Omental fat pad (tissue), 4 donors: ENCODE results near the gene FXYD5. TPM values are rescaled to one million over a fixed set of nuclear protein-coding genes. Genes with fewer than 3 reads are reported as not detected.

ENCODE experiments used
- ATAC-seq: fragments of 150-250 bp; one replicate; pipeline ENCODE4 v1.9.1; 2016; ENCODE audit warnings: mild to moderate bottlenecking, moderate library complexity; ENCODE audit not compliant: low FRiP score
- DNase-seq: peaks from one replicate; pipeline ENCODE4 v3.0.0-alpha.2; 2019; ENCODE audit warnings: low spot score
- CTCF ChIP-seq, 3 donors: fragments of 450-650 bp; IDR thresholded peaks; one replicate each; pipeline ENCODE4 v1.5.1; 2016 to 2017; ENCODE audit warnings: antibody characterized with exemption in 3 of 3, mild to moderate bottlenecking in 3 of 3, moderate library complexity in 2 of 3
- total RNA-seq, 4 donors: library from RNA; depleted of rRNA; stranded (reverse); fragments of >200 nt; gene quantifications; one replicate each; pipeline ENCODE4 v1.1.0, GENCODE V29; 2016

Gene FXYD5
- total RNA-seq, 4 donors from 2014 or later = 68.9 to 129 (median 88.8) TPM

GRCh38 chr19:35205733-35206323 is 51.3 kb downstream of the FXYD5 start:
- no peak for DNase-seq
- ATAC-seq = no peak

GRCh38 chr19:35206379-35206778 is 51.8 kb downstream of the FXYD5 start:
- ATAC-seq (no peak), DNase-seq (no peak)
- no peak for TF ChIP-seq CTCF (IDR thresholded peaks at IDR 0.05)

More at GRCh38 chr19:35205733-35206323, 51.3 kb downstream of the FXYD5 start:
- no peak for TF ChIP-seq CTCF (IDR thresholded peaks at IDR 0.05)

GRCh38 chr19:35206855-35207254 is 52.3 kb downstream of the FXYD5 start:
- DNase-seq (no peak), ATAC-seq (no peak)
- TF ChIP-seq CTCF (IDR thresholded peaks at IDR 0.05) = no peak

GRCh38 chr19:35207391-35207871 is 52.9 kb downstream of the FXYD5 start:
- no peak for DNase-seq

GRCh38 chr19:35208121-35208520 is 53.6 kb downstream of the FXYD5 start:
- ATAC-seq (no peak), DNase-seq (no peak)
- no peak for TF ChIP-seq CTCF (IDR thresholded peaks at IDR 0.05)

More at GRCh38 chr19:35207391-35207871, 52.9 kb downstream of the FXYD5 start:
- no peak for TF ChIP-seq CTCF (IDR thresholded peaks at IDR 0.05)
- ATAC-seq = no peak

GRCh38 chr19:35209646-35210045 is 55.1 kb downstream of the FXYD5 start:
- no peak for DNase-seq
- no peak for TF ChIP-seq CTCF (IDR thresholded peaks at IDR 0.05)
- no peak for ATAC-seq

- DNase-seq (no peak), ATAC-seq (no peak)
- TF ChIP-seq CTCF (IDR thresholded peaks at IDR 0.05) = no peak
Observed at GRCh38 chr19:35211545-35212230, 57.2 kb downstream of the FXYD5 start.
